WTC11 (cell line): ENCODE data around the gene RBM45. TPM values are rescaled to one million over a fixed set of nuclear protein-coding genes. Genes with fewer than 3 reads are reported as not detected.

Experiments
- ATAC-seq: fragments of 200-7000 bp; cut with Tn5 transposase; 2 replicates; pipeline ENCODE4 v1.10.0; 2021; ENCODE audit warnings: mild to moderate bottlenecking, moderate library complexity
- CTCF ChIA-PET: fragments of 300-600 bp; sonication (Branson Sonifier 250); formaldehyde crosslinking; loops from one replicate; lab custom pipeline; 2021; ENCODE audit warnings: antibody characterized with exemption; lab: Charles Lee
- POLR2A ChIA-PET: fragments of 350-600 bp; sonication (Branson Sonifier 250); formaldehyde crosslinking; loops from one replicate; lab custom pipeline; 2021; ENCODE audit warnings: antibody characterized with exemption; lab: Charles Lee
- DNase-seq: peaks from one replicate; pipeline ENCODE4 v3.0.0; 2021; ENCODE audit warnings: low spot score
- H3K27ac Mint-ChIP-seq: 2 replicates; pipeline ENCODE4 v1.8.0; 2021; ENCODE audit warnings: mixed read lengths
- H3K27me3 Mint-ChIP-seq: 2 replicates; pipeline ENCODE4 v1.8.0; 2021; ENCODE audit warnings: low read depth, mild to moderate bottlenecking, moderate library complexity, mixed read lengths
- H3K36me3 Mint-ChIP-seq: 2 replicates; pipeline ENCODE4 v1.8.0; 2021; ENCODE audit warnings: mixed read lengths
- H3K4me1 Mint-ChIP-seq: 2 replicates; pipeline ENCODE4 v1.8.0; 2022; ENCODE audit warnings: mixed read lengths
- H3K4me3 Mint-ChIP-seq: 2 replicates; pipeline ENCODE4 v1.8.0; 2021; ENCODE audit warnings: mild to moderate bottlenecking, moderate library complexity, mixed read lengths
- H3K9me3 Mint-ChIP-seq: 2 replicates; pipeline ENCODE4 v1.8.0; 2021; ENCODE audit warnings: mixed read lengths
- AR ChIP-seq: fragments of 250-450 bp; sonication (Bioruptor Pico); IDR thresholded peaks from 2 replicates; pipeline ENCODE4 v1.9.0; 2021; ENCODE audit warnings: mild to moderate bottlenecking
- ATF2 ChIP-seq: sonication (generic); formaldehyde crosslinking; IDR thresholded peaks from 2 replicates; pipeline ENCODE4 v1.8.1; 2022; ENCODE audit warnings: low read depth, missing genetic modification reagents, borderline replicate concordance
- CREM ChIP-seq: sonication (generic); formaldehyde crosslinking; IDR thresholded peaks from 2 replicates; pipeline ENCODE4 v1.8.1; 2022; ENCODE audit warnings: mild to moderate bottlenecking, missing genetic modification reagents, moderate library complexity
- IRF1 ChIP-seq: sonication (generic); formaldehyde crosslinking; IDR thresholded peaks from 2 replicates; pipeline ENCODE4 v1.8.0; 2023; ENCODE audit warnings: missing genetic modification reagents
- IRF2 ChIP-seq: sonication (generic); formaldehyde crosslinking; IDR thresholded peaks from 2 replicates; pipeline ENCODE4 v1.8.0; 2022; ENCODE audit warnings: low read depth, missing genetic modification reagents, borderline replicate concordance
- JAZF1 ChIP-seq: fragments of 250-450 bp; sonication (Bioruptor Pico); IDR thresholded peaks from 2 replicates; pipeline ENCODE4 v1.9.0; 2021; ENCODE audit warnings: moderate library complexity, mild to moderate bottlenecking, inconsistent platforms
- MLX ChIP-seq: sonication (generic); formaldehyde crosslinking; IDR thresholded peaks from 2 replicates; pipeline ENCODE4 v1.8.1; 2023; ENCODE audit warnings: mild to moderate bottlenecking, missing genetic modification reagents, moderate library complexity
- MYBL2 ChIP-seq: sonication (generic); formaldehyde crosslinking; IDR thresholded peaks from 2 replicates; pipeline ENCODE4 v1.8.1; 2023; ENCODE audit warnings: mild to moderate bottlenecking, moderate library complexity, missing genetic modification reagents
- NFE2L1 ChIP-seq: sonication (generic); formaldehyde crosslinking; IDR thresholded peaks from 2 replicates; pipeline ENCODE4 v1.8.1; 2023; ENCODE audit warnings: missing genetic modification reagents
- NFYB ChIP-seq: sonication (generic); formaldehyde crosslinking; conservative IDR thresholded peaks from 2 replicates; pipeline ENCODE4 v1.8.0; 2022; ENCODE audit warnings: low read depth, missing genetic modification reagents
- NR1H2 ChIP-seq: sonication (generic); formaldehyde crosslinking; IDR thresholded peaks from 2 replicates; pipeline ENCODE4 v1.9.0; 2021; ENCODE audit warnings: mild to moderate bottlenecking, moderate library complexity, missing genetic modification reagents
- PRDM15 ChIP-seq: sonication (generic); formaldehyde crosslinking; IDR thresholded peaks from 2 replicates; pipeline ENCODE4 v1.8.0; 2022; ENCODE audit warnings: missing genetic modification reagents
- RELA ChIP-seq: sonication (generic); formaldehyde crosslinking; IDR thresholded peaks from 2 replicates; pipeline ENCODE4 v1.8.1; 2022; ENCODE audit warnings: missing genetic modification reagents, mild to moderate bottlenecking, borderline replicate concordance
- SP1 ChIP-seq: sonication (generic); formaldehyde crosslinking; conservative IDR thresholded peaks from 2 replicates; pipeline ENCODE4 v1.8.1; 2022; ENCODE audit warnings: missing genetic modification reagents
- TCF7 ChIP-seq: sonication (generic); formaldehyde crosslinking; IDR thresholded peaks from 2 replicates; pipeline ENCODE4 v1.8.0; 2022; ENCODE audit warnings: mild to moderate bottlenecking, low read depth, missing genetic modification reagents, moderate library complexity
- USF2 ChIP-seq: sonication (generic); formaldehyde crosslinking; IDR thresholded peaks from 2 replicates; pipeline ENCODE4 v1.8.1; 2023; ENCODE audit warnings: mild to moderate bottlenecking, missing genetic modification reagents, moderate library complexity
- ZNF121 ChIP-seq: sonication (generic); formaldehyde crosslinking; IDR thresholded peaks from 2 replicates; pipeline ENCODE4 v1.8.0; 2023; ENCODE audit warnings: missing genetic modification reagents
- ZNF396 ChIP-seq: fragments of 250-450 bp; sonication (Bioruptor Pico); IDR thresholded peaks from 2 replicates; pipeline ENCODE4 v1.8.0; 2021; ENCODE audit warnings: mild to moderate bottlenecking, moderate library complexity, borderline replicate concordance
- ZNF671 ChIP-seq: fragments of 250-450 bp; sonication (Bioruptor Pico); IDR thresholded peaks from 2 replicates; pipeline ENCODE4 v1.8.0; 2021; ENCODE audit warnings: mild to moderate bottlenecking
- total RNA-seq: library from RNA; stranded (reverse); gene quantifications from 3 replicates; pipeline ENCODE4 v1.2.3, GENCODE V29; 2021

The RBM45 gene
- total RNA-seq, 1 experiment from 2014 or later = 9.2 TPM

- no peak for TF ChIP-seq ZNF396 (CRISPR knock-in tag)
- no peak for TF ChIP-seq JAZF1 (CRISPR knock-in tag)
- TF ChIP-seq PRDM15 (CRISPR knock-in tag) = no peak
- no peak for TF ChIP-seq ATF2 (CRISPR knock-in tag)
- TF ChIP-seq, all 79 proteins: peak for 0
- ChIA-PET POLR2A (no interaction called here), CTCF (interaction anchor here (1.2 kb wide), 1 partner anchor 309 kb away, joined by 5 read pairs; no protein-coding TSS in a partner anchor)
- H3K9me3 Mint-ChIP-seq = no peaks in the 10 kb centered on the region
- H3K36me3 Mint-ChIP-seq = no peaks in the 10 kb centered on the region
- no peaks in the 10 kb centered on the region for H3K4me1 Mint-ChIP-seq
- H3K4me3 Mint-ChIP-seq = no peak overlapping the region
- no peak for DNase-seq
- ATAC-seq = no peak
- no peak overlapping the region for H3K27ac Mint-ChIP-seq
- no peaks in the 10 kb centered on the region; the same call in 1 of the 2 replicates for H3K27me3 Mint-ChIP-seq
These were observed 6.7 kb upstream of the RBM45 start for GRCh38 chr2:178105566-178105965.

- CTCF ChIA-PET = interaction anchor here (1.2 kb wide), 1 partner anchor 309 kb away, joined by 5 read pairs; no protein-coding TSS in a partner anchor
- TF ChIP-seq NFYB (CRISPR knock-in tag) = no peak
- TF ChIP-seq CREM (CRISPR knock-in tag) = no peak
- TF ChIP-seq SP1 (CRISPR knock-in tag) = no peak
- TF ChIP-seq NFE2L1 (CRISPR knock-in tag) = no peak
- no peak for TF ChIP-seq IRF2 (CRISPR knock-in tag)
- TF ChIP-seq ZNF121 (CRISPR knock-in tag) = no peak
- TF ChIP-seq AR (CRISPR knock-in tag) = no peak
- TF ChIP-seq MYBL2 (CRISPR knock-in tag) = no peak
- no peak for TF ChIP-seq NR1H2 (CRISPR knock-in tag)
- TF ChIP-seq ZNF671 (CRISPR knock-in tag) = no peak
- TF ChIP-seq IRF1 (CRISPR knock-in tag) = no peak
- no peak for TF ChIP-seq RELA (CRISPR knock-in tag)
- no peak for TF ChIP-seq ZNF396 (CRISPR knock-in tag)
- no peak for TF ChIP-seq TCF7 (CRISPR knock-in tag)
- TF ChIP-seq USF2 (CRISPR knock-in tag) = no peak
- TF ChIP-seq MLX = no peak
- TF ChIP-seq, all 79 proteins: peak for 0
- no peak overlapping the region for H3K4me3 Mint-ChIP-seq
- H3K4me1 Mint-ChIP-seq = no peaks in the 10 kb centered on the region
- ATAC-seq (no peak), DNase-seq (no peak)
- no peak overlapping the region for H3K27ac Mint-ChIP-seq
- H3K27me3 Mint-ChIP-seq = no peaks in the 10 kb centered on the region; the same call in 1 of the 2 replicates
- POLR2A ChIA-PET = no interaction called here
- H3K36me3 Mint-ChIP-seq = no peaks in the 10 kb centered on the region
- no peaks in the 10 kb centered on the region for H3K9me3 Mint-ChIP-seq
These were observed 6.2 kb upstream of the RBM45 start for GRCh38 chr2:178106053-178106452.
